Measurements from ENCODE around the gene KIF11.
"Not testable (repeated sequence)": the region's sequence is repeated elsewhere in the genome, so short reads cannot be mapped to it uniquely, and the experiment has no call there.

Gene KIF11

GRCh38 chr10:92559046-92559445, 33.9 kb upstream of the KIF11 start:
- H3K4me3 ChIP-seq (ENCODE audit: low read length): no peak overlapping the region
- no peak for DNase-seq (ENCODE audit: low read depth)
- TF ChIP-seq, protein P1, sequence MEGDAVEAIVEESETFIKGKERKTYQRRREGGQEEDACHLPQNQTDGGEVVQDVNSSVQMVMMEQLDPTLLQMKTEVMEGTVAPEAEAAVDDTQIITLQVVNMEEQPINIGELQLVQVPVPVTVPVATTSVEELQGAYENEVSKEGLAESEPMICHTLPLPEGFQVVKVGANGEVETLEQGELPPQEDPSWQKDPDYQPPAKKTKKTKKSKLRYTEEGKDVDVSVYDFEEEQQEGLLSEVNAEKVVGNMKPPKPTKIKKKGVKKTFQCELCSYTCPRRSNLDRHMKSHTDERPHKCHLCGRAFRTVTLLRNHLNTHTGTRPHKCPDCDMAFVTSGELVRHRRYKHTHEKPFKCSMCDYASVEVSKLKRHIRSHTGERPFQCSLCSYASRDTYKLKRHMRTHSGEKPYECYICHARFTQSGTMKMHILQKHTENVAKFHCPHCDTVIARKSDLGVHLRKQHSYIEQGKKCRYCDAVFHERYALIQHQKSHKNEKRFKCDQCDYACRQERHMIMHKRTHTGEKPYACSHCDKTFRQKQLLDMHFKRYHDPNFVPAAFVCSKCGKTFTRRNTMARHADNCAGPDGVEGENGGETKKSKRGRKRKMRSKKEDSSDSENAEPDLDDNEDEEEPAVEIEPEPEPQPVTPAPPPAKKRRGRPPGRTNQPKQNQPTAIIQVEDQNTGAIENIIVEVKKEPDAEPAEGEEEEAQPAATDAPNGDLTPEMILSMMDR (conservative IDR thresholded peaks at IDR 0.05; ENCODE audit: low read depth, low read length): no peak

DNA sequence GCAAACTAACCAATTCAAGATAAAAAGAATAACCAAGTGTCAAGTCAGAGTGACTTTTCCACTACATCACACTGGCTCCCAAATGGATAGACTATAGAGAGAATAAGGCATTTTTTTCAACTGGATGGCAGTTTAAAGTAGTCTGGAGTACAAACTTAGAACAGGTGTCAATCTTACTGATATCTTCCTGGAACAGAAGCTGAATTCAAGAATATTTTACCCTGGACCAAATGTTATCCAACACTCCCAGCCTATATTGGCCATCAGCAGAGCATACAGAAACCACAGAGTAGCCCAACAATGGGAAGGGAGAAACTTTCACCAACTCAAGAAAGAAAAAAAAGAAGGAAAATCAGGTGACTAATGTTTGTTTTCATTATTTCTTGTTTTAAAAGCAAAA, 30.5 kb upstream of the KIF11 start:
- TF ChIP-seq, protein P1 (conservative IDR thresholded peaks at IDR 0.05; ENCODE audit: low read depth, low read length): no peak
- no peak overlapping the region for H3K4me3 ChIP-seq (ENCODE audit: low read length)

DNA sequence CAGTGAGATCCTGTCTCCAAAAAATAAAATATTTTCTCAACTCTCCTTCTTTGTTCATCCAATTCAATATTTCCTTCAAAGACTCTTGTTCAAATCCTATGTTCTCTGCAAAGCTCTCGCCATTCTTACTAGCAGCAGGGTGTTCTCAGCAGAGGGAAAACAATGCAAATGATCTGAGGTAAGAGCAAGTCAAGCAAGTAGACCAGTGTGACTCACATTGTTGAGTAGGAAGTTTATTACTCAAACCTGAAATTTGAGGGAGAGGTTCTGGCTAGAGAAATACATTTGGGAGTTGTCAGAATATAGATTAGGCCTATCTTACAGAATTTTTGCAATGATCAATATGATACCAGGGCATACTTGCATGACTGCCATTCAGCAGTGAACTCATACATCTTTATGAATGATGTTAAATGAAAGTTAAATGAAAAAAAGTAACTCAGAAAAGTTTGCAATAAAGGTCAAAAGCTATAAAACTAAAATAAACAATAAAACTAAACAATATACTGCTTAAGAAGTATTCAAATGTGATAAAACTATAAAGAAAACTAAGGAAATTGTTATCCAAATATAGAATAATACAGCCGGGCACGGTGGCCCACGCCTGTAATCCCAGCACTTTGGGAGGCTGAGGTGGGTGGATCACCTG, 24.9 kb upstream of the KIF11 start:
- TF ChIP-seq, protein P1 (conservative IDR thresholded peaks at IDR 0.05; ENCODE audit: low read depth, low read length): no peak
- no peak overlapping the region for H3K4me3 ChIP-seq (ENCODE audit: low read length)
- no peak for DNase-seq (ENCODE audit: low read depth)

More for the DNA sequence above, 30.5 kb upstream of the KIF11 start:
- DNase-seq (ENCODE audit: low read depth): no peak

- no peak for DNase-seq (ENCODE audit: low read depth)
- no peak overlapping the region for H3K4me3 ChIP-seq (ENCODE audit: low read length)
- TF ChIP-seq, protein P1 (conservative IDR thresholded peaks at IDR 0.05; ENCODE audit: low read depth, low read length): no peak
Measured at GRCh38 chr10:92569071-92569470, 23.9 kb upstream of the KIF11 start.

GRCh38 chr10:92569663-92570062, 23.3 kb upstream of the KIF11 start:
- not testable (repeated sequence) for DNase-seq (ENCODE audit: low read depth); H3K4me3 ChIP-seq (ENCODE audit: low read length)

GRCh38 chr10:92571649-92572048, 21.3 kb upstream of the KIF11 start:
- no peak for DNase-seq (ENCODE audit: low read depth)
- TF ChIP-seq, protein P1 (conservative IDR thresholded peaks at IDR 0.05; ENCODE audit: low read depth, low read length): no peak
- H3K4me3 ChIP-seq (ENCODE audit: low read length): peak overlapping the region; percentile 85

- TF ChIP-seq, protein P1 (conservative IDR thresholded peaks at IDR 0.05; ENCODE audit: low read depth, low read length): no peak
- DNase-seq (ENCODE audit: low read depth): no peak
- peak overlapping the region; percentile 85 for H3K4me3 ChIP-seq (ENCODE audit: low read length)
Measured at GRCh38 chr10:92572362-92573090, 20.4 kb upstream of the KIF11 start.

All from retinal pigment epithelial cell (primary cell).